GM04504 (cell line): ENCODE results near the gene RAX2.

Experiments
- DNase-seq: peaks from one replicate; pipeline ENCODE4 v3.0.0-alpha.2; 2012; ENCODE audit warnings: low read depth

The RAX2 gene

GRCh38 chr19:3801412-3802096, 29.5 kb upstream of the RAX2 start:
- DNase-seq, result no peak

GRCh38 chr19:3800996-3801395, 29.0 kb upstream of the RAX2 start:
- no peak for DNase-seq

DNA sequence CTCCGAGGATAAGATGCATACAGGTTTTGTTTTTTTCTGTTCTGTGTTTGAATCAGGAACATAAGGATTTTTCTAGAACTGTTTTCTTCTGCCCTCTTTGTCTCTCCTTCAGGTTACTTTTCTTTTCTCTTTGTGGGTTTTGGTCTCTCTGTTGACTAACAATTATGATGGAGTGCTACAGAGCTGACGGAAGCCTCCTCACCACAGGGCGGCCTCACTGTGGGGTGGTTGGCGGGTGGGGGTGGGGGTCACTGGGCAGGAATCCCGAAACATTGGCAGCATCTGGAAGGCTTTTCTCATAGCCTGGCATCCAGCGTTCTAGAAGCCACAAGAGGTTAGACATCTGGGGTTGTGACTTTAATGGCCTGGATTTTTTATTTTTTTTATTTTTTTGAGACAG, 26.1 kb upstream of the RAX2 start:
- DNase-seq, result no peak

- no peak for DNase-seq
Measured at GRCh38 chr19:3796358-3796757, 24.3 kb upstream of the RAX2 start.

DNA sequence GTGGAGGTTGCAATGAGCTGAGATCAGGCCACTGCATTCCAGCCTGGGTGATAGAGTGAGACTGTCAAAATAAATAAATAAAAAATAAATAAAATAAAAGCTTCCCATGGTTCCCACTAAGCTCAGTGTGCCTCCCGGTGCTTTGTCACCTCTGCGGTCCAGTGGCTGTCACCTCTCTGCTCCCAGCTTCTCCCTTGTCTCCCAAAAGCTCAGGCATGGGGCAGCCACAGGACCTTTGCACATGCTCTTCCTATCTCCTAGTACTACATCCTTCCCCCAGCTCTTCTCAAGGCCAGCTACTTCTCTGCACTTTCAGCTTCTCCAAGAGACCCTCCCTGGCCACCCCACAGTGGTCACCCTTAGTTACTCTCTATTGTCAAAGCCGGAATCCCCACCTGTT, 21.8 kb upstream of the RAX2 start:
- DNase-seq, result no peak

DNA sequence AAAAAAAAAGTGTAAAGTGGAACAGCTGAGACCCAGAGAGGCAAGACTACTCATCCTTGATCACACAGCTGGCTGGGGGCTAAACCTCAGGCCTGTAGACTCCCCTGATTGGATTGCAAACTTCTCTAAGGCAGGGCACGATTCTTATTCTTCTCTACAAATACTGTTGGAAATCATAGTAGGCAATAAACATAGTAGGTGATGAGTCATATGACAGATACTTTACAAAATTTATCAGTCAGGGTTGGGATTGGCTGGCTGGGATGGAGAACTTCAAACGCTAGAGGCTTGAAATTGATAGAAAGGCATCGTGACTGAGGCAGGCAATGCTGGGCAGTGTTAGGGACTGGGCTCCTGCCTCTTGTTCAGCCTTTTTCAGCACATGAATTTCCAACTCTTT, 20.1 kb upstream of the RAX2 start:
- no peak for DNase-seq

- no peak for DNase-seq
Measured at GRCh38 chr19:3790941-3791340, 18.9 kb upstream of the RAX2 start.

DNA sequence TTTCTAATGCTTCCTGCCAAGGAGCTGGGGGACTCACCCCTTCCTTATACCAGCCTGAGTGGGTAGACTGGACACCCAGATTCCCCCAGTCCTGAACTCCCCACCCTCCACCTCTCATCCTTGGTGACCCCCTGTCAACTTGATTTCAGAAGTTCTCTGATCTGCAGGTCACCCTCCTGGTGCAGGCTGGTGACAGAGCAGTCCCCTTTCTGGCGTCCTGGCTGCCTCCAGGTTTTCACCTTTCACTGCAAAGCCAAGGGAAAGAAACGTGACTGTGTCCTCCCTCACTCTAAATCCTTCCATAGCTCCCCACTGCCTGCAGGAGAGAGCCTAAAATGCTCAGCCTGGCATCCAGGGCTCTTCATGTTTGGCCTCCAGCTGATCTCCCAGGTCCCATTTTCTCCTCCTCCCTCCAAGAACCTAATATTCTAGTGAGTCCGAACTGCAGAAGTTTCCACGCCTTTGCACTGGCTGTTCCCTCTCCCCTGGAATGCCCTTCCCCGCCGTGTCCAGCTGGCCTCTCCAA, 18.2 kb upstream of the RAX2 start:
- DNase-seq, result no peak

- DNase-seq, result no peak
Measured at GRCh38 chr19:3788996-3789778, 17.2 kb upstream of the RAX2 start.

GRCh38 chr19:3785938-3786824, 14.2 kb upstream of the RAX2 start, which contains the start of gene MATK:
Gene MATK (minus strand): TSS chr19:3786381. CDS start chr19:3785135, 1,246 bp downstream.
- no peak for DNase-seq

DNA sequence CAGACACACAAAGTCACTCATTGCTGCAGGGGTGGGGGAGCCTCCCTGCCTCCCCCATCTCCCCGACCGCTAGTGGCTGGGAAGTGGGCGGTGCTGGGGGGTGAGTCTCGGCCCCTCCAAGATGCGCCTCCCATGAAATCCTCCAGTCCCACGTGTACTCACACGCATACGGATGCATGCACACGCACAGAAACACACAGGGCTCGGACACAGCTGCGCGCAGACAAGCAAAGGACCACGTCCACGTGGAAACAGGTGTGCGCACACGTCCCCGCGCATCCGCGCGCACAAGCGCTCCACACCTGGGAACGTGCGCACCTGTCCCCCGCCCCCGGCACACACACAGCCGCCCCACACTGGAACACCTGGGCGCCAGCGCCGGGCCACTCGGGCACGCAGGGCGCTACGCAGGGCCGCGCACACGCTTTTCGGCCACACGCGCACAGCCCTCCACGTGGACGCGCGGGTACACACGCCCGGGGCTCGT, 13.5 kb upstream of the RAX2 start:
- no peak for DNase-seq

DNA sequence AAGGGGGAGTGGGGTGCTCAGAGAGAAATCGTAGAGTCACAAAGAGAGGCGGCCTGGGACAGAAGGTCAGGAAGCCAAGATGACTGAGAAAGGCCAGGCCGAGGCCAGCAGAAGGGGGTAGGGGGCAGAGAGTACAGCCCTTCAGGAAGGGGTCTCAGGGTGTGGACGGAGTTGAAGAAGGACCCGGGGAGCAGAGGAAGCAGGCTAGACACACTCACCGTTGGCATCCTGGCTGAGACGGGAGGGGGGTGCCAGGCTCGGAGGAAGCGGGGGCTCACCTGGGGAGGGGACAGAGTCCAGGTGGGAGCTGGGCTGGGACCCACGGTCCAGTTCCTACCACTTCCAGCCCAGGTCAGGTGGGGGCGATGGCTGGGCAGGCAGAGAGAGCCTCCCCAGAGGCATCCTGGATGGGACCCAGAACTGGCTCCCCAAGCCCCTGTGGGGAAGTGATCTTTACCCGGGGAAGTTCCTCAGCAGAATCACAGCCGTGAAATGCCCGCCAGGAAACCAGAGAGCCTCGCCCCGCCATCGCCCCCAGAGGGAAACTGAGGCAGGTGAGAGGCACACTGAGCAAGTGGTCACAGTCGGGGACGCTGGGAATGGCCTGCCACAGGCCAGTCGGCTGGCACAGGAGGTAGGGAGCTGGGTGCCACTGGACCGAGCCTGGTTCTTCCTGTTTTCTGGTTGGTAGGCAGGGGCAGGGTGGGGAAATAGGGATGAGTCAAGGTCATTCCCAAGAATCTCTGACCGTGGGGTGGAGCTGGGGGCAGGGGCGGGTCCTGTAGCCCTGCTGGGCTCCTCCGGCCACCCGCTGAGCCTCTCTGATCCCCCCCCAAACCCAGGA, 12.8 kb upstream of the RAX2 start:
- DNase-seq, result no peak

DNA sequence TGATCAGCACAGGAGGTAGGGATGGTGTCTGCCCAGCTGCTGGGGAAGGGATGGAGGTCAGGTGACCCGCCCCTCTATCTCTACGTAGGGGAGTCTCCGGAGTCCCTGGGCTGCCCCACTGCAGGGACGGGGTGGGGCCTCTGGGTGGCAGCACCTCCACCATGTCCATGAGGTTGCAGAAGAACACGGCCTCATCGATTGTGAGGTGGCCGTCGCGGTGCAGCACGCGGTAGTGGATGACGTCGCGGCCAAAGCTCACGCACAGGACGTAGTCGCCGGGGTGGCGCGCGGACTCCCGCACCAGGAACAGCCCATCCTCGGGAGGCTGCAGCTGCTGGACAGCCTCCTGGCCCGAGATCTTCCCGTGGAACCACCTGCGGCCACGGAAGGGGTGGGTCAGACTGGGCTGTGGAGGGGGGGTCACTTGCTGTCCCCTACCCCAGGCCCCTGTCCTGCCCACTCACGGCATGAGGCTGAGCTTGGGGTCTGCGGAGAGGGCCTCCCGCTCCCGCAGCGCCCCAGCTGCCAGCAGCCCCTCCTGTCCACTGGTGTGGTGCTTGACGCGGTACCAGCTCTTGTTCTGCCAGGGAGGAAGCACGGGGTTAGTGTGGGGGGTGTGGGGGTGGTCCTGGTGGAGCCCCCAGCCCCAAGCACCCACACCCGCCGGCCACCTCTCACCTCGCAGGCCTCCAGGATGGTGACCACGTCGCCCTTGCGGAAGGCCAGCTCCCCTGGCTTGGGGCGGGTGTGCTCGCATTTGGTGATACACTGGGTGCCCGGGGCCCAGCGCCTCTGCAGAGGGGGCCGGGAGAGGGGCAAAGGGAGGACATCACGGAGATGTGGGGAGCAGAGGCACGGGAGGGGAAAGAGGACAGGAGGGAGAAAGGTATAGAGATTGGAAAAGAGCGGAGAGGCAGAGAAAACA, 11.9 kb upstream of the RAX2 start:
- no peak for DNase-seq

DNA sequence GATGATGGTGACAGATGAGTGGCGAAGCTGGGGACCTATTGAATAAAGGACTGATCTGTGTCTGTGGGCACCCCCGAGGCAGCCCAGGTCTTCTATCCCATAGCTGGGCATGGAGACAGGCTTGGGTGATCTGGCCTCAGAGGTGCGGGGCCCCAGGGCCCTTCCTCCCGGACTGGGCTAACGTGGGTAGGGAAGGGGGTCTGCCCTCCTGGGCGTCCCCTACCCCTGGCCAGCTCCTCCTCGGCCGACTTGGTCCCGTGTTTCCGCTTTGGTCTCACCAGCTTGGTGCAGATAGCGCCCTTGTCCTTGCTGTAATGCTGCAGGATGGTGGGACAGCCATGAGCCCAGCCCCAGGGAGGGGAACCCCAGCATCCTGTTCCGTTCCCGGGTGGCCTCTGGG, 10.9 kb upstream of the RAX2 start:
- no peak for DNase-seq

GRCh38 chr19:3782330-3782729, 10.3 kb upstream of the RAX2 start:
- DNase-seq, result no peak

DNA sequence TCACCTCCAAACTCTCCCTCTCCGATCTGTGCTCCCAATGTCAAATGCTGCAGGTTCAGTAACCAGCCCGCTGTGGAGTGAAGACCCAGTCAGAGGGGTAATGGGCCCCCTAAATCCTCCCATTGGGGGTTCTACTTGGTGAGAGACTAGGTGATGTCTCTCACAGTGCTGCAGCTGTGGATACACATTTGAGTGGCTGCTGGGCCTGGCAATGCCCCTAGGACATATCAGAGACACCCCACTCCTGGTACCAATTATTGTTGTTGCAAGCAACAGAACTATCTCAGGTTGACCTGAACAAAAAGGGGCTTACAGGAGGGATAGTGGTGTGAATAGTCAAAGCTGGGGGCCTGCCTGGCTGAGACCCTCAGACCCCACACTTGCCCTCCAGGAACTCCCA, 9.6 kb upstream of the RAX2 start:
- DNase-seq, result no peak

DNA sequence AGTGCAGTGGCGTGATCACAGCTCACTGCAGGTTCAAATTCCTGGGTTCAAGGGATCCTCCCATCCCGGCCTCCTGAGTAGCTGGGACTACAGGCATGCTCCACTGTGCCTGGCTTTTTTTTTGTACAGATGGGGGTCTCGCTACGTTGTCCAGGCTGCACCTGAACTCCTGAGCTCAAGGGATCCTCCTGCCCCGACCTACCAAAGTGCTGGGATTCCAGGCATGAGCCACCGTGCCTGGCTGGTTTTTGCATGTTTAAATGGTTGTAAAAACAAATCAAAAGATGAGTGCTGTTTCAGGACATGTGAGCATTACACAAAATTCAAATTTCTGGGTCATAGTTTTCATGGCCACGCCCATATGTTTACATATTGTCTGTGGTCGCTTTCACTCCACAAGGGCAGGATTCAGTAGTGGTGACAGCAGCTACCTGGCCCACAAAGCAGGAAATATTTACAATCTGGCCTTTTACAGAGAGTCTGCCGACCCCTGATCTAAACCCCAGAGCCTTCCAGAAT, 8.8 kb upstream of the RAX2 start:
- DNase-seq, result no peak

- DNase-seq, result no peak
Measured at GRCh38 chr19:3778899-3779723, 7.1 kb upstream of the RAX2 start.
